OCI-LY3 (cell line): ENCODE results near the gene ADAMTS3.

Experiments
- H2AFZ ChIP-seq: fragments of 200-600, 300-600 bp; shearing (Covaris generic); 2 replicates; pipeline ENCODE4 v1.6.0; 2014; ENCODE audit warnings: antibody characterized with exemption, low read depth, low read length
- H3K27ac ChIP-seq: fragments of 200-600, 300-600 bp; sonication (generic); 2 replicates; pipeline ENCODE4 v1.5.1; 2014; ENCODE audit warnings: mild to moderate bottlenecking, low read length, moderate library complexity, mixed read lengths
- H3K27me3 ChIP-seq: fragments of 200-600, 300-600 bp; sonication (generic); 2 replicates; pipeline ENCODE4 v1.6.1; 2014; ENCODE audit warnings: low read depth, low read length, mixed read lengths
- H3K36me3 ChIP-seq: fragments of 200-600, 300-600 bp; sonication (generic); replicated peaks from 2 replicates; pipeline ENCODE3; 2014; ENCODE audit warnings: low read depth, low read length, mixed read lengths
- H3K4me1 ChIP-seq: fragments of 300-600, 200-600 bp; sonication (generic); 2 replicates; pipeline ENCODE4 v1.6.1; 2014; ENCODE audit warnings: low read length, mixed read lengths
- H3K4me2 ChIP-seq: fragments of 200-600, 300-600 bp; sonication (generic); 2 replicates; pipeline ENCODE4 v1.6.1; 2014; ENCODE audit warnings: low read length, mixed read lengths
- H3K4me3 ChIP-seq: fragments of 300-600, 200-600 bp; sonication (generic); 2 replicates; pipeline ENCODE4 v1.5.1; 2014; ENCODE audit warnings: antibody characterized with exemption, mild to moderate bottlenecking, low read length, moderate library complexity
- H3K79me2 ChIP-seq: fragments of 300-600, 200-600 bp; shearing (Covaris generic); 2 replicates; pipeline ENCODE4 v1.6.1; 2014; ENCODE audit warnings: mild to moderate bottlenecking, low read length, mixed read lengths
- H3K9ac ChIP-seq: fragments of 300-600, 200-600 bp; shearing (Covaris generic); 2 replicates; pipeline ENCODE4 v1.6.0; 2014; ENCODE audit warnings: mild to moderate bottlenecking, low read length, moderate library complexity
- H3K9me3 ChIP-seq: fragments of 200-600, 300-600 bp; shearing (Covaris generic); 2 replicates; pipeline ENCODE4 v1.6.1; 2014; ENCODE audit warnings: low read length, mixed read lengths; ENCODE audit not compliant: insufficient read depth
- H4K20me1 ChIP-seq: fragments of 200-600, 300-600 bp; sonication (generic); 2 replicates; pipeline ENCODE4 v1.6.1; 2016; ENCODE audit warnings: low read length, mixed read lengths; ENCODE audit not compliant: insufficient read depth
- EZH2phosphoT487 ChIP-seq: fragments of 200-600 bp; shearing (Covaris generic); IDR thresholded peaks from 2 replicates; pipeline ENCODE4 v1.6.1; 2018; ENCODE audit warnings: antibody characterized with exemption, mixed run types, low read depth
- TF ChIP-seq, protein P1 (sequence below): fragments of 200-600, 300-600 bp; sonication (generic); IDR thresholded peaks from 2 replicates; pipeline ENCODE4 v1.5.1; 2014; ENCODE audit warnings: antibody characterized with exemption, low read length, low read depth

Gene ADAMTS3

GRCh38 chr4:72494156-72494555, 74.9 kb downstream of the ADAMTS3 start:
- Histone ChIP-seq H3K36me3 (no peaks in the 10 kb centered on the region), H3K4me1 (no peaks in the 10 kb centered on the region), H3K9me3 (peaks cover 5% of the 10 kb centered on the region; the same call in 1 of the 2 replicates), H3K4me2 (no peak overlapping the region), H3K27me3 (no peaks in the 10 kb centered on the region), H3K9ac (no peak overlapping the region), H3K79me2 (no peaks in the 10 kb centered on the region), H2AFZ (no peak overlapping the region), H3K4me3 (no peak overlapping the region), H4K20me1 (no peaks in the 10 kb centered on the region), H3K27ac (no peak overlapping the region)
- TF ChIP-seq EZH2phosphoT487 = no peak
- TF ChIP-seq, protein P1, sequence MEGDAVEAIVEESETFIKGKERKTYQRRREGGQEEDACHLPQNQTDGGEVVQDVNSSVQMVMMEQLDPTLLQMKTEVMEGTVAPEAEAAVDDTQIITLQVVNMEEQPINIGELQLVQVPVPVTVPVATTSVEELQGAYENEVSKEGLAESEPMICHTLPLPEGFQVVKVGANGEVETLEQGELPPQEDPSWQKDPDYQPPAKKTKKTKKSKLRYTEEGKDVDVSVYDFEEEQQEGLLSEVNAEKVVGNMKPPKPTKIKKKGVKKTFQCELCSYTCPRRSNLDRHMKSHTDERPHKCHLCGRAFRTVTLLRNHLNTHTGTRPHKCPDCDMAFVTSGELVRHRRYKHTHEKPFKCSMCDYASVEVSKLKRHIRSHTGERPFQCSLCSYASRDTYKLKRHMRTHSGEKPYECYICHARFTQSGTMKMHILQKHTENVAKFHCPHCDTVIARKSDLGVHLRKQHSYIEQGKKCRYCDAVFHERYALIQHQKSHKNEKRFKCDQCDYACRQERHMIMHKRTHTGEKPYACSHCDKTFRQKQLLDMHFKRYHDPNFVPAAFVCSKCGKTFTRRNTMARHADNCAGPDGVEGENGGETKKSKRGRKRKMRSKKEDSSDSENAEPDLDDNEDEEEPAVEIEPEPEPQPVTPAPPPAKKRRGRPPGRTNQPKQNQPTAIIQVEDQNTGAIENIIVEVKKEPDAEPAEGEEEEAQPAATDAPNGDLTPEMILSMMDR = no peak

DNA sequence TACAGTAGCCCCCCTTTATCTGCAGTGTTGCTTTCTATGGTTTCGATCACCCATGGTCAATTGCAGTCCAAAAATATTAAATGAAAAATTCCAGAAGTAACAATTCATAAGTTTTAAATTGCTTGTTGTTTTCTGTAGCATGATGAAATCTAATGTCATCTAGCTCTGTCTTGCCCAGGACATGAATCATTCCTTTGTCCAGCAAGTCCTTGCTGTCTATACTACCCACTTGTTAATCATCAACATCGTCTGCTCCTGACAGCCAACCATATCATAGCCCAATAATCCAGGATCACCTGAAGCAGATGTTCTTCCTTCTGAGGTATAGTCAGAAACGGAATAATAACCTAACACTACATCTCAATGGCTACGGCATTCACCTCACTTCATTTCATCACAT, 79.8 kb downstream of the ADAMTS3 start:
- Histone ChIP-seq H3K9ac (no peak overlapping the region), H3K4me3 (no peak overlapping the region), H3K4me2 (no peak overlapping the region)

GRCh38 chr4:72486991-72487390, 82.0 kb downstream of the ADAMTS3 start:
- H2AFZ ChIP-seq = no peak overlapping the region
- H3K36me3 ChIP-seq = no peaks in the 10 kb centered on the region
- no peak overlapping the region for H3K27ac ChIP-seq
- H3K9ac ChIP-seq = no peak overlapping the region
- no peaks in the 10 kb centered on the region for H3K9me3 ChIP-seq
- H3K4me2 ChIP-seq = no peak overlapping the region
- H3K4me3 ChIP-seq = no peak overlapping the region
- H3K27me3 ChIP-seq = no peaks in the 10 kb centered on the region
- H4K20me1 ChIP-seq = no peaks in the 10 kb centered on the region
- no peak for TF ChIP-seq EZH2phosphoT487
- TF ChIP-seq, protein P1 = no peak
- no peaks in the 10 kb centered on the region for H3K4me1 ChIP-seq
- no peaks in the 10 kb centered on the region for H3K79me2 ChIP-seq

More for the DNA sequence above, 79.8 kb downstream of the ADAMTS3 start:
- TF ChIP-seq, protein P1 = no peak
- TF ChIP-seq EZH2phosphoT487 = no peak
- H3K4me1 ChIP-seq = no peaks in the 10 kb centered on the region
- no peak overlapping the region for H2AFZ ChIP-seq
- H3K9me3 ChIP-seq = peaks cover under 1% of the 10 kb centered on the region; the same call in 1 of the 2 replicates
- H3K79me2 ChIP-seq = no peaks in the 10 kb centered on the region
- H3K27me3 ChIP-seq = no peaks in the 10 kb centered on the region
- H3K27ac ChIP-seq = no peak overlapping the region
- no peaks in the 10 kb centered on the region for H3K36me3 ChIP-seq
- H4K20me1 ChIP-seq = no peaks in the 10 kb centered on the region

GRCh38 chr4:72484981-72485380, 84.0 kb downstream of the ADAMTS3 start:
- no peaks in the 10 kb centered on the region for H3K36me3 ChIP-seq

More at GRCh38 chr4:72484981-72485380, 84.0 kb downstream of the ADAMTS3 start:
- Histone ChIP-seq H3K4me2 (no peak overlapping the region), H2AFZ (no peak overlapping the region), H3K4me3 (no peak overlapping the region), H3K27me3 (no peaks in the 10 kb centered on the region), H3K4me1 (no peaks in the 10 kb centered on the region), H3K9me3 (no peaks in the 10 kb centered on the region), H3K79me2 (no peaks in the 10 kb centered on the region), H3K9ac (no peak overlapping the region), H4K20me1 (no peaks in the 10 kb centered on the region), H3K27ac (no peak overlapping the region)
- TF ChIP-seq, protein P1 = no peak
- TF ChIP-seq EZH2phosphoT487 = no peak
